Nephron progenitor cell (in vitro differentiated cells): Measurements from ENCODE around the gene PPP4C.
"Not testable (repeated sequence)": the region's sequence is repeated elsewhere in the genome, so short reads cannot be mapped to it uniquely, and the experiment has no call there.

Experiments used
- DNase-seq: peaks from one replicate; pipeline ENCODE4 v3.0.0; 2021
- H3K27ac Mint-ChIP-seq: 2 replicates; pipeline ENCODE4 v1.8.0; 2021; ENCODE audit warnings: mild to moderate bottlenecking, moderate library complexity, mixed read lengths
- H3K27me3 Mint-ChIP-seq: 2 replicates; pipeline ENCODE4 v1.8.0; 2021; ENCODE audit warnings: mild to moderate bottlenecking, low read depth, mixed read lengths; ENCODE audit not compliant: poor library complexity
- H3K36me3 Mint-ChIP-seq: 2 replicates; pipeline ENCODE4 v1.8.0; 2021; ENCODE audit warnings: low read depth, mixed read lengths
- H3K4me1 Mint-ChIP-seq: 2 replicates; pipeline ENCODE4 v1.8.0; 2021; ENCODE audit warnings: mixed read lengths
- H3K4me3 Mint-ChIP-seq: 2 replicates; pipeline ENCODE4 v1.8.0; 2021; ENCODE audit warnings: mild to moderate bottlenecking, moderate library complexity, mixed read lengths
- H3K9me3 Mint-ChIP-seq: 2 replicates; pipeline ENCODE4 v1.8.0; 2021; ENCODE audit warnings: mild to moderate bottlenecking, moderate library complexity, mixed read lengths
- CTCF ChIP-seq: fragments of 200-600 bp; sonication (generic); IDR thresholded peaks from 2 replicates; pipeline ENCODE4 v1.5.0; 2021; ENCODE audit warnings: antibody characterized with exemption

PPP4C gene

GRCh38 chr16:30122604-30123160, 46.9 kb downstream of the PPP4C start:
- H3K36me3 Mint-ChIP-seq, result peaks cover 30% of the 10 kb centered on the region
- no peak for DNase-seq
- peak overlapping the region; percentile 90 for H3K4me3 Mint-ChIP-seq
- no peak for TF ChIP-seq CTCF
- no peaks in the 10 kb centered on the region for H3K9me3 Mint-ChIP-seq
- H3K27me3 Mint-ChIP-seq, result peaks cover 12% of the 10 kb centered on the region
- peak overlapping the region; percentile 45 for H3K27ac Mint-ChIP-seq
- H3K4me1 Mint-ChIP-seq, result peaks cover 35% of the 10 kb centered on the region

GRCh38 chr16:30124985-30125379, 49.2 kb downstream of the PPP4C start:
- DNase-seq, result no peak
- Mint-ChIP-seq H3K9me3 (no peaks in the 10 kb centered on the region), H3K27ac (no peak overlapping the region), H3K27me3 (peaks cover 12% of the 10 kb centered on the region), H3K36me3 (peaks cover 15% of the 10 kb centered on the region), H3K4me1 (peaks cover 30% of the 10 kb centered on the region), H3K4me3 (no peak overlapping the region)
- TF ChIP-seq CTCF, result no peak

- not testable (repeated sequence) for H3K4me3 Mint-ChIP-seq, H3K27ac Mint-ChIP-seq, H3K9me3 Mint-ChIP-seq, H3K36me3 Mint-ChIP-seq, DNase-seq
- Mint-ChIP-seq H3K27me3 (peaks cover 12% of the 10 kb centered on the region), H3K4me1 (peaks cover 30% of the 10 kb centered on the region)
These were observed 49.9 kb downstream of the PPP4C start for GRCh38 chr16:30125690-30126089.

- H3K27me3 Mint-ChIP-seq, result peaks cover 8% of the 10 kb centered on the region
- no peaks in the 10 kb centered on the region for H3K36me3 Mint-ChIP-seq
- TF ChIP-seq CTCF, result no peak
- peaks cover 29% of the 10 kb centered on the region for H3K4me1 Mint-ChIP-seq
- H3K9me3 Mint-ChIP-seq, result no peaks in the 10 kb centered on the region
- no peak overlapping the region for H3K27ac Mint-ChIP-seq
- DNase-seq, result no peak
- H3K4me3 Mint-ChIP-seq, result no peak overlapping the region
These were observed 52.2 kb downstream of the PPP4C start for GRCh38 chr16:30127993-30128392.

GRCh38 chr16:30131869-30132475, 56.2 kb downstream of the PPP4C start:
- no peak for TF ChIP-seq CTCF
- no peak for DNase-seq
- H3K4me3 Mint-ChIP-seq, result no peak overlapping the region
- peaks cover 6% of the 10 kb centered on the region for H3K9me3 Mint-ChIP-seq
- peaks cover 16% of the 10 kb centered on the region for H3K4me1 Mint-ChIP-seq
- H3K27me3 Mint-ChIP-seq, result peaks cover under 1% of the 10 kb centered on the region
- H3K27ac Mint-ChIP-seq, result no peak overlapping the region
- no peaks in the 10 kb centered on the region for H3K36me3 Mint-ChIP-seq

GRCh38 chr16:30132591-30132990, 56.8 kb downstream of the PPP4C start:
- no peak overlapping the region for H3K27ac Mint-ChIP-seq
- no peak for TF ChIP-seq CTCF
- no peak for DNase-seq
- H3K36me3 Mint-ChIP-seq, result no peaks in the 10 kb centered on the region
- peaks cover 6% of the 10 kb centered on the region for H3K9me3 Mint-ChIP-seq
- no peaks in the 10 kb centered on the region for H3K27me3 Mint-ChIP-seq
- H3K4me1 Mint-ChIP-seq, result peaks cover 22% of the 10 kb centered on the region
- H3K4me3 Mint-ChIP-seq, result no peak overlapping the region
